NCI-H2107 treated with DMSO at 0.1 percent for 48 hours (cell line): ENCODE results near the gene MAP4K3.
"Not testable (repeated sequence)": the region's sequence is repeated elsewhere in the genome, so short reads cannot be mapped to it uniquely, and the experiment has no call there.

Experiments used
- DNase-seq: peaks from one replicate; lab custom pipeline; 2025; ENCODE audit not compliant: unreplicated experiment; lab: John Stamatoyannopoulos, UW

The MAP4K3 gene

DNA sequence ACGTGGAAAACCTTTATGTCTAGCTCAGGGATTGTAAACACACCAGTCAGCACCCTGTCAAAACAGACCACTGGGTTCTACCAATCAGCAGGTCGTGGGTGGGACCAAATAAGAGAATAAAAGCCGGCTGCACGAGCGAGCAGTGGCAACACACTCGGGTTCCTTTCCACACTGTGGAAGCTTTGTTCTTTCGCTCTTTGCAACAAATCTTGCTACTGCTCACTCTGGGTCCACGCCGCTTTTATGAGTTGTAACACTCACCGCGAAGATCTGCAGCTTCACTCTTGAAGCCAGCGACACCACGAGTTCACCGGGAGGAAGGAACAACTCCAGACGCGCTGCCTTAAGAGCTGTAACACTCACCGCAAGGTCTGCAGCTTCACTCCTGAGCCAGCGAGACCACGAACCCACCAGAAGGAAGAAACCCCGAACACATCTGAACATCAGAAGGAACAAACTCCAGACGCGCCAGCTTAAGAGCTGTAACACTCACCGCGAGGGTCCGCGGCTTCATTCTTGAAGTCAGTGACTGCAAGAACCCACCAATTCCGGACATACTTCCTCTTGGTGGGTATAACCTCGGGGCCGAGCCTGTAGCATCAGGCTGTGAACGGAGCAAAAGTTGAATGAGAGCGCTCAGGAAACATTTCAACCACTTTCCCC, 192.0 kb downstream of the MAP4K3 start:
- not testable (repeated sequence) for DNase-seq

- DNase-seq: not testable (repeated sequence)
Observed at GRCh38 chr2:39244241-39244862, 192.7 kb downstream of the MAP4K3 start.

DNA sequence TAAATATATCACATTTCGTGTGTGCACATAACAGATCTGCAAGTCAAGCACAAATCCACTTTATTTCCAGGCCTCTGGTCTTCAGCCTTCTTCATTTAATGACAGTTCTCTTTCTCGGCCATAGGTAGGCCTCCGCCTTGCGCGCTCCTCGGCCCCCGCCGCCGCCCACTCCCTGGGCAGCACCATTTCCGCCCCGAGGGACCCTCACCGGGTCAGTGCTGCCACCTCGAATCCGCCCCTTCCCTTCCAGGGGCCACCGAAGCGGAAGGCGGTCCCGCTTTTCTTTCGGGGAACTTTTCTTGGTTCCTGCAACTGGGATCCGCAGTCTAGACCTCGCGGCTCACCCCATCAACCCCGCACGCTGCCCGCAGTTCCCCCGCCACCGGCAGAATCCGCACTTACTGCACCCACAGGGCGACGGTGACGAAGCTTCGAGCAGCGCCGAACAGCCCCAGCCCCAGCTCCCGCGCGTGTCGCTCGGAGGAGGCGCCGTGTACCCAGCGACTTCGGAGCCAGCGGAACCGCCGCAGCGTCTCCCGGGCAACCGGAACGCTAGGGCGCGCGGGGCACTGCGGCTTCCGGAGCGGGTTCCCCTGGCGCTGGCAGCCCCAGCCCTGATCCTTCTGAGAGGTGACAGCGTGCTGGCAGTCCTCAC, 193.5 kb downstream of the MAP4K3 start, which contains the start of gene CDKL4:
TSS of gene CDKL4 (minus strand) at position 502 of the 655 bp plus-strand sequence.
- DNase-seq: no peak

GRCh38 chr2:39241588-39241987, 195.5 kb downstream of the MAP4K3 start:
- DNase-seq: no peak

GRCh38 chr2:39240758-39241157, 196.3 kb downstream of the MAP4K3 start:
- DNase-seq: no peak

DNA sequence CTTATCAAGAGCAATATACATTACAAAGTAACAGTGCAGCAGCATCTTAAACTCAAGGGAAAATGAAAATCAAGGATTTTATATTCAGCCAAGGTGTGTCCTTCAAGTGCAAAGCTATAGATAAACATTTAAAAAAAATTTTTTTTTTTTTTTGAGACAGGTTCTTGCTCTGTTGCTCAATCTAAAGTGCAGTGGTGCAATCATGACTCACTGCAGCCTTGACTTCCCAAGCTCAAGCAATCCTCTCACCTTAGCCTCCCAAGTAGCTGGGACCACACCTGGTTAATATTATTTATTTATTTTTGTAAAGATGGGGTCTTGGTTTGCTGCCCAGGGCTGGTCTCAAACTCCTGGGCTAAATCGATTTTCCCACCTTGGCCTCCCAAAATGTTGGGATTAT, 202.3 kb downstream of the MAP4K3 start:
- no peak for DNase-seq

DNA sequence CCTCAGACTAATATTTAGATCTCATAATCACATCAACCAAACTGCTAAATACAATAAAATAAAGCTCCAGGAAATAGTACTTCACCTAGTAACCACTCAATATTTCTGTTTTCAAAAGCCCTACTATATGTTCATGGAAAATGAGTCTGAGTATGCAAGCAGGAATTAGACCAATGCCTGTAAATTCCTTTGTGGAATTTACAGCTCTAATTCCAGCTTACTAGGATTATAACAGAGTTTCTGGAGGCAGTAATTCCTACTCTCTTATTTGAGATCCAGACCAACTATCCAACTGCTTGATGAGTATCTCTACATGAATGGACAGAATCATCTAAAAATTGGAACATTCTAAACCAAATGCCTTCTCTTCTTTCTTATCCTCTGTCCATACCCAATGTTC, 204.9 kb downstream of the MAP4K3 start:
- no peak for DNase-seq

GRCh38 chr2:39228413-39229209, 208.5 kb downstream of the MAP4K3 start:
- DNase-seq: no peak

DNA sequence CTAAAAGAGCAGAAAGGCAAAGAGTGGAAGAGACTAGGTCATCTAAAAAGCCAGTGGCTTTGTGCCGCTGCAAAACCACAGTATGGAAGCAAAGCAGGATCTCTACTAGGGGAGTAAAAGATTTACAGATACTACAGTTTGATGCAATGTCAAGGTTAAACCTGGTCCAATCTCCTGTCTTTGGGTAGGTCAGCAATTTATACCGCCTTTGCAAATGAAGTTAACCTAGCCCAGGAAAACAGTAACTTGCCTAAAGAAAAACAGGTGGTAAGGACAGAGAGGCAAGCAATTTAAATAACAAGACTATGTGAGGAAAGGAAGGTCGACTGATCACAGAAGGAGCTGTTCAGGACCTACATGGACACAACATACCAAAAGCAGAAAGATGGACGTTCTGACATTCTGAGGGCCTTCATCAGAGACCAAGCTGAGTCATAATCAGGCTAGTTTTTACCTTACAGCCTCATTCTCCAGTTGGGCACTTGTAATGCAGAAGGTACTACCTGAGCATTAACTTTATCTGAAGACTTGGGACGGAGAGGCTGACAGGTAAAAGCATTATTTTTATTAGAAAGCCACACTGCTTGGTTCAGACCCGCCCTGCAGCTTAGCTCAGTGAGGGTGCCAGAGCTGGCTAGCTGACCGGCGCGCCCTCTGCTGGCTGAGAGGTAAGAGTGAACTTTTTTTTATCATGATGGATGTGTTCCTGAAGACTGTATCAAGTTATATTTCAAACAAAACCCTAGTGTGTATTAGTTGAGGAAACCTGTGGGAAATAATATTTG, 209.3 kb downstream of the MAP4K3 start:
- peak; percentile 41 for DNase-seq

- no peak for DNase-seq
Observed at GRCh38 chr2:39225567-39225966, 211.5 kb downstream of the MAP4K3 start.

DNA sequence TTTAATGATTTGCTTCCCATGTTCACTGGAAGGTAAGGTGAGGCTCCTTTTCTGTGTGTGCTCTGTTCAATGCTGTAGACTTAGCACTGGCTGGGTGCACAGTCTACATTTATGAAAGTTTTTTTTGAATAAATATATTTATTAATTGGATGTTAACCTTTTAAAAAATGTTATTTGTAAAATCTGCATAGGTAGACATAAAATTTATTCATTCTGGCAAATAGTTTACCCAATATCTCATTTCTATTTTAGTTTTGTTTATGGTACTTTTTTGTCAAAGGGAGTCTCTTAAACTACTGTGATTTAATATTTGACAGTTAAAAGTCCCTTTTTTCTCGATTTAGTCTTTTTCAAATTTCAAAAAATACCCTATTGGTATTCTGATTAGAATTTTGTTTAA, 213.2 kb downstream of the MAP4K3 start:
- DNase-seq: no peak

- DNase-seq: no peak
Observed at GRCh38 chr2:39221459-39221858, 215.6 kb downstream of the MAP4K3 start.

DNA sequence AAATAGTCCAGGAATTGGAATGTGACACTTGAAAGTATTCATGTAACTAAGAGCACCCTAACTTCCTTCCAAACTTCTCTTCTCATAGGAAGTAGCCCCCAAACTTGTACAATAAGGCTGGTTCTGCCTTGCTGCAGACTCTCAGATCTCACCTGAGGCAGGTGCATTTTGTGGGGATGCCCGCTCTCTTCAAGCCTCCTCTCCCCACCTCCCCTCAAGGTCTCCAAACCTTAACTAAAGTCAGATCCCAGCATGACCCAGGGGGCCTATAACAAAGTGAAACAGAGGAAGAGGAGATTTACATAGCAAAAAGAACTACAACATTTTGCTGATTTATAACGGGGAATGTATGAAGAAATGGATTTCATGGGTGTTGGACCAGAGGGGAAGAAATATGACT, 216.9 kb downstream of the MAP4K3 start:
- no peak for DNase-seq

- no peak for DNase-seq
Observed at GRCh38 chr2:39218391-39218790, 218.7 kb downstream of the MAP4K3 start.

- DNase-seq: no peak
Observed at GRCh38 chr2:39217192-39217550, 219.9 kb downstream of the MAP4K3 start.

GRCh38 chr2:39216346-39217191, 220.5 kb downstream of the MAP4K3 start:
- no peak for DNase-seq

GRCh38 chr2:39215545-39215944, 221.5 kb downstream of the MAP4K3 start:
- DNase-seq: no peak

GRCh38 chr2:39213015-39213414, 224.1 kb downstream of the MAP4K3 start:
- no peak for DNase-seq

DNA sequence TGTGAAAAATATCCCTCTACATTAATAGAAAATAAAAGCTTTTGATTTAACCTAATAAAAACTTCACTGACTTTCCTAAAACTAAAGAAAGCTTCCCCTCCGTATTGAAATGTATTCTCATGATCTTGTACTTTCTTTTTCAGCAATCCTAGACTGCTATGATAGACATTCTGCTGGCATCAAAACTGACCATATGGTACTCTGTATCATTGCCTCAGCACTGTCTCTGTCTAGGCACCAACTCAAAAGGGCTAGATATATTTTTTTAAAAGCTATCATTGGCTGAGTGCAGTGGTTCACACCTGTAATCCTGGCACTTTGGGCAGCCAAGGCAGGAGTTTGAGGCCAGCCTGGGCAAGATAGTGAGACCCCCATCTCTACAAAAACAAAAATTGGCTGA, 226.2 kb downstream of the MAP4K3 start:
- no peak for DNase-seq

DNA sequence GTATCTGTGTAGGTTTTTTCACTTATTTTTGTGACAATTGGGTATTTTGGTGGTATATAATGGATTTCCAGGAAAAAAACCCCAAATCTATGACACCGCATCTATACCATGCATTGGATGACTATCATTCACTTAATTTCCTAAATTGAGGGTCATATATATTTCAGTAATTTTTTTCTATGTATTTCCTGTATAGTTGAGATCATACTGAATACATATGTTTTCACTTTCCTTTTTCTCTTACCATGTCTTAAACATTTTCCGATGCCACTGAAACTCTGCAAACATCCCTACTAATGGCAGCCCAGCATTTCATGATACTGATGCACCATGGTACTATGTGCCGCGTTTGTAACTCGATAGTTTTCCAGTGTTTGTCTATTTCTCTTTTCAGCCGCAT, 233.7 kb downstream of the MAP4K3 start:
- no peak for DNase-seq
